ENCODE results near the gene PPP1R3G.

DNA sequence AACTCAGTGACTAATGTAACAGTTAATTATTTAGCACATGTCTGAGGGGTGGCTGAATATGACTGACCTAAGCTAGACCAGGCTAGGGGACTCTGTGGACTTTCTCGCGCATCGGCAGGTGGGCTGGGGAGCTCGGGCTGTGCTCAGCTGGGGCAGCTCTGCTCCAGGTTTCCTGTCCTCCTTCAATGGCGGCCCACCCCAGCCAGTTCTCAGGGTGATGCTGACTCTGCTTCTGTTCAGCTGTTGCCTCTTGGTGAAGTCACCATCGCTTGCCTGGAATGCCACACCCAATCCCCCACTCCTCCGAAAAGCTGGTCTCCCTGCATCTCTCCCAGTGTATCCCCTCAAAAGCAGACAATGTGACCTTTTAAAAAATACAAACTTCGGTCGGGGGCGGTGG is 20.0 kb downstream of the PPP1R3G start:
- TF ChIP-seq, protein P1, sequence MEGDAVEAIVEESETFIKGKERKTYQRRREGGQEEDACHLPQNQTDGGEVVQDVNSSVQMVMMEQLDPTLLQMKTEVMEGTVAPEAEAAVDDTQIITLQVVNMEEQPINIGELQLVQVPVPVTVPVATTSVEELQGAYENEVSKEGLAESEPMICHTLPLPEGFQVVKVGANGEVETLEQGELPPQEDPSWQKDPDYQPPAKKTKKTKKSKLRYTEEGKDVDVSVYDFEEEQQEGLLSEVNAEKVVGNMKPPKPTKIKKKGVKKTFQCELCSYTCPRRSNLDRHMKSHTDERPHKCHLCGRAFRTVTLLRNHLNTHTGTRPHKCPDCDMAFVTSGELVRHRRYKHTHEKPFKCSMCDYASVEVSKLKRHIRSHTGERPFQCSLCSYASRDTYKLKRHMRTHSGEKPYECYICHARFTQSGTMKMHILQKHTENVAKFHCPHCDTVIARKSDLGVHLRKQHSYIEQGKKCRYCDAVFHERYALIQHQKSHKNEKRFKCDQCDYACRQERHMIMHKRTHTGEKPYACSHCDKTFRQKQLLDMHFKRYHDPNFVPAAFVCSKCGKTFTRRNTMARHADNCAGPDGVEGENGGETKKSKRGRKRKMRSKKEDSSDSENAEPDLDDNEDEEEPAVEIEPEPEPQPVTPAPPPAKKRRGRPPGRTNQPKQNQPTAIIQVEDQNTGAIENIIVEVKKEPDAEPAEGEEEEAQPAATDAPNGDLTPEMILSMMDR (IDR thresholded peaks at IDR 0.05), result no peak
- no peak for TF ChIP-seq EZH2 (IDR thresholded peaks at IDR 0.05; ENCODE audit: borderline replicate concordance, insufficient read depth, low read depth, low read length, poor library complexity, severe bottlenecking)
